ENCODE measurements around the gene CFAP68. TPM values are rescaled to one million over a fixed set of nuclear protein-coding genes. Genes with fewer than 3 reads are reported as not detected.

CFAP68 gene
- total and polyA plus RNA-seq, 2 of the 13 experiments (the other 11 are each of a cell fraction or from before 2014, with no cell fraction given): 22.2 to 25.6 TPM

GRCh38 chr11:111836162-111836561, 43.2 kb upstream of the CFAP68 start (continued):
- TF ChIP-seq, protein P1, sequence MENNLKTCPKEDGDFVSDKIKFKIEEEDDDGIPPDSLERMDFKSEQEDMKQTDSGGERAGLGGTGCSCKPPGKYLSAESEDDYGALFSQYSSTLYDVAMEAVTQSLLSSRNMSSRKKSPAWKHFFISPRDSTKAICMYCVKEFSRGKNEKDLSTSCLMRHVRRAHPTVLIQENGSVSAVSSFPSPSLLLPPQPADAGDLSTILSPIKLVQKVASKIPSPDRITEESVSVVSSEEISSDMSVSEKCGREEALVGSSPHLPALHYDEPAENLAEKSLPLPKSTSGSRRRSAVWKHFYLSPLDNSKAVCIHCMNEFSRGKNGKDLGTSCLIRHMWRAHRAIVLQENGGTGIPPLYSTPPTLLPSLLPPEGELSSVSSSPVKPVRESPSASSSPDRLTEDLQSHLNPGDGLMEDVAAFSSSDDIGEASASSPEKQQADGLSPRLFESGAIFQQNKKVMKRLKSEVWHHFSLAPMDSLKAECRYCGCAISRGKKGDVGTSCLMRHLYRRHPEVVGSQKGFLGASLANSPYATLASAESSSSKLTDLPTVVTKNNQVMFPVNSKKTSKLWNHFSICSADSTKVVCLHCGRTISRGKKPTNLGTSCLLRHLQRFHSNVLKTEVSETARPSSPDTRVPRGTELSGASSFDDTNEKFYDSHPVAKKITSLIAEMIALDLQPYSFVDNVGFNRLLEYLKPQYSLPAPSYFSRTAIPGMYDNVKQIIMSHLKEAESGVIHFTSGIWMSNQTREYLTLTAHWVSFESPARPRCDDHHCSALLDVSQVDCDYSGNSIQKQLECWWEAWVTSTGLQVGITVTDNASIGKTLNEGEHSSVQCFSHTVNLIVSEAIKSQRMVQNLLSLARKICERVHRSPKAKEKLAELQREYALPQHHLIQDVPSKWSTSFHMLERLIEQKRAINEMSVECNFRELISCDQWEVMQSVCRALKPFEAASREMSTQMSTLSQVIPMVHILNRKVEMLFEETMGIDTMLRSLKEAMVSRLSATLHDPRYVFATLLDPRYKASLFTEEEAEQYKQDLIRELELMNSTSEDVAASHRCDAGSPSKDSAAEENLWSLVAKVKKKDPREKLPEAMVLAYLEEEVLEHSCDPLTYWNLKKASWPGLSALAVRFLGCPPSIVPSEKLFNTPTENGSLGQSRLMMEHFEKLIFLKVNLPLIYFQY (CRISPR knock-in tag; IDR thresholded peaks at IDR 0.05; ENCODE audit: borderline replicate concordance): no peak
- no peak for TF ChIP-seq U2AF2 (IDR thresholded peaks at IDR 0.05; ENCODE audit: low read depth, low read length)
- TF ChIP-seq, protein P2, sequence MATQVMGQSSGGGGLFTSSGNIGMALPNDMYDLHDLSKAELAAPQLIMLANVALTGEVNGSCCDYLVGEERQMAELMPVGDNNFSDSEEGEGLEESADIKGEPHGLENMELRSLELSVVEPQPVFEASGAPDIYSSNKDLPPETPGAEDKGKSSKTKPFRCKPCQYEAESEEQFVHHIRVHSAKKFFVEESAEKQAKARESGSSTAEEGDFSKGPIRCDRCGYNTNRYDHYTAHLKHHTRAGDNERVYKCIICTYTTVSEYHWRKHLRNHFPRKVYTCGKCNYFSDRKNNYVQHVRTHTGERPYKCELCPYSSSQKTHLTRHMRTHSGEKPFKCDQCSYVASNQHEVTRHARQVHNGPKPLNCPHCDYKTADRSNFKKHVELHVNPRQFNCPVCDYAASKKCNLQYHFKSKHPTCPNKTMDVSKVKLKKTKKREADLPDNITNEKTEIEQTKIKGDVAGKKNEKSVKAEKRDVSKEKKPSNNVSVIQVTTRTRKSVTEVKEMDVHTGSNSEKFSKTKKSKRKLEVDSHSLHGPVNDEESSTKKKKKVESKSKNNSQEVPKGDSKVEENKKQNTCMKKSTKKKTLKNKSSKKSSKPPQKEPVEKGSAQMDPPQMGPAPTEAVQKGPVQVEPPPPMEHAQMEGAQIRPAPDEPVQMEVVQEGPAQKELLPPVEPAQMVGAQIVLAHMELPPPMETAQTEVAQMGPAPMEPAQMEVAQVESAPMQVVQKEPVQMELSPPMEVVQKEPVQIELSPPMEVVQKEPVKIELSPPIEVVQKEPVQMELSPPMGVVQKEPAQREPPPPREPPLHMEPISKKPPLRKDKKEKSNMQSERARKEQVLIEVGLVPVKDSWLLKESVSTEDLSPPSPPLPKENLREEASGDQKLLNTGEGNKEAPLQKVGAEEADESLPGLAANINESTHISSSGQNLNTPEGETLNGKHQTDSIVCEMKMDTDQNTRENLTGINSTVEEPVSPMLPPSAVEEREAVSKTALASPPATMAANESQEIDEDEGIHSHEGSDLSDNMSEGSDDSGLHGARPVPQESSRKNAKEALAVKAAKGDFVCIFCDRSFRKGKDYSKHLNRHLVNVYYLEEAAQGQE (IDR thresholded peaks at IDR 0.05; ENCODE audit: borderline replicate concordance in 1 of 2, low read depth in 1 of 2, low read length in 2 of 2): no peak

DNA sequence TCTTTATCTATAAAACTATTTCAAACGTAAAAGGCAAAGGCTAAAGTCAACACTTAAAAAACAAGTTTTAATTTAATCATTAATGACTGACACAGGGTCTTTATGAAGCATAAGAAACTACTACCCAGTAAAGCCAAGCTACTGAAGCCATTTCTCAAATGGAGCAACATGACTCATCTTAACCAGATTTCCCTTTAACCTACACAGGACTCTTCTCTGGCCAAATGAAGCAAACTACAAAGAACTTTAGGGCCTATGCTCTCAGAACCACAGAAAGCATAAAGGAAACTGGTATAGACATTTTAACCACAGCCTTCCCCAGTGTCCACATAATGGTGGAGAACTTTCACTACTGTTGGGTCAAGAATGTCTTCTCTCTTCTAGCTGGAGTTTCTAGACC, 42.6 kb upstream of the CFAP68 start:
- H3K4me1 ChIP-seq (ENCODE audit: insufficient read depth, low read length): peaks cover 40% of the 10 kb centered on the region
- DNase-seq (ENCODE audit: low spot score): no peak
- intact Hi-C loops (cut with micrococcal nuclease; ENCODE audit: unreplicated experiment): no loop called here
- in situ Hi-C loops (cut with HindIII; ENCODE audit: extremely low pct_ligation_motif_present, low pct_unique_long_range_greater_than_20kb): loop anchor here (10.0 kb wide), 1 partner anchor 382 kb away; no protein-coding TSS in a partner anchor
- H3K27me3 ChIP-seq (ENCODE audit: control insufficient read depth in 1 of 2, insufficient read depth in 2 of 2, low read length in 2 of 2): no peaks in the 10 kb centered on the region
- H3K79me2 ChIP-seq (ENCODE audit: insufficient read depth, low read length): no peaks in the 10 kb centered on the region
- H3K9ac ChIP-seq (ENCODE audit: insufficient read depth, low read depth, low read length): no peak overlapping the region
- H2AFZ ChIP-seq (ENCODE audit: low read length): no peak overlapping the region
- no TSS peak for BruUV-seq (replicated peaks)
- H4K20me1 ChIP-seq (ENCODE audit: insufficient read depth, low read length): no peaks in the 10 kb centered on the region
- 84% methylated on average over 1 of the region's 1 CpG for WGBS (ENCODE audit: low lambda C conversion rate)
- no peak for ATAC-seq
- H3K4me2 ChIP-seq (ENCODE audit: low read depth, low read length): no peak overlapping the region
- ChIA-PET CTCF (ENCODE audit: low intra/inter-chr PET ratio, low total read pairs) (no interaction called here), POLR2A (no interaction called here)
- H3K36me3 ChIP-seq (replicated peaks in 1 of 2; ENCODE audit: control insufficient read depth in 1 of 2, insufficient read depth in 2 of 2, low read length in 2 of 2): peaks cover 3 to 28% of the 10 kb centered on the region in 2 experiments
- no peak for FAIRE-seq
- H3K27ac ChIP-seq (ENCODE audit: extremely low read length, insufficient read depth, low read length): no peak overlapping the region
- H3K9me3 ChIP-seq (ENCODE audit: low read length): no peaks in the 10 kb centered on the region
- no peak overlapping the region for H3K4me3 ChIP-seq (replicated peaks in 1 of 3; ENCODE audit: insufficient read depth in 1 of 3, low read depth in 2 of 3, low read length in 3 of 3)
- TF ChIP-seq, protein P3, sequence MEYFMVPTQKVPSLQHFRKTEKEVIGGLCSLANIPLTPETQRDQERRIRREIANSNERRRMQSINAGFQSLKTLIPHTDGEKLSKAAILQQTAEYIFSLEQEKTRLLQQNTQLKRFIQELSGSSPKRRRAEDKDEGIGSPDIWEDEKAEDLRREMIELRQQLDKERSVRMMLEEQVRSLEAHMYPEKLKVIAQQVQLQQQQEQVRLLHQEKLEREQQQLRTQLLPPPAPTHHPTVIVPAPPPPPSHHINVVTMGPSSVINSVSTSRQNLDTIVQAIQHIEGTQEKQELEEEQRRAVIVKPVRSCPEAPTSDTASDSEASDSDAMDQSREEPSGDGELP (IDR thresholded peaks at IDR 0.05; ENCODE audit: borderline replicate concordance, low read depth): no peak
- TF ChIP-seq, protein P4, sequence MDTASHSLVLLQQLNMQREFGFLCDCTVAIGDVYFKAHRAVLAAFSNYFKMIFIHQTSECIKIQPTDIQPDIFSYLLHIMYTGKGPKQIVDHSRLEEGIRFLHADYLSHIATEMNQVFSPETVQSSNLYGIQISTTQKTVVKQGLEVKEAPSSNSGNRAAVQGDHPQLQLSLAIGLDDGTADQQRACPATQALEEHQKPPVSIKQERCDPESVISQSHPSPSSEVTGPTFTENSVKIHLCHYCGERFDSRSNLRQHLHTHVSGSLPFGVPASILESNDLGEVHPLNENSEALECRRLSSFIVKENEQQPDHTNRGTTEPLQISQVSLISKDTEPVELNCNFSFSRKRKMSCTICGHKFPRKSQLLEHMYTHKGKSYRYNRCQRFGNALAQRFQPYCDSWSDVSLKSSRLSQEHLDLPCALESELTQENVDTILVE (CRISPR knock-in tag; IDR thresholded peaks at IDR 0.05): no peak
- TF ChIP-seq YEATS4 (CRISPR knock-in tag; IDR thresholded peaks at IDR 0.05; ENCODE audit: borderline replicate concordance) (no peak), ZNF562 (CRISPR knock-in tag; IDR thresholded peaks at IDR 0.05; ENCODE audit: borderline replicate concordance) (no peak), PCBP2 (optimal IDR thresholded peaks at IDR 0.05; ENCODE audit: low read depth, low read length, poor library complexity, severe bottlenecking) (no peak), ZNF333 (CRISPR knock-in tag; IDR thresholded peaks at IDR 0.05; ENCODE audit: borderline replicate concordance) (no peak), KMT2A (CRISPR knock-in tag; IDR thresholded peaks at IDR 0.05) (no peak), ZNF564 (CRISPR knock-in tag; IDR thresholded peaks at IDR 0.05) (no peak)
